ENCODE data around the gene ELL2.

The ELL2 gene

DNA sequence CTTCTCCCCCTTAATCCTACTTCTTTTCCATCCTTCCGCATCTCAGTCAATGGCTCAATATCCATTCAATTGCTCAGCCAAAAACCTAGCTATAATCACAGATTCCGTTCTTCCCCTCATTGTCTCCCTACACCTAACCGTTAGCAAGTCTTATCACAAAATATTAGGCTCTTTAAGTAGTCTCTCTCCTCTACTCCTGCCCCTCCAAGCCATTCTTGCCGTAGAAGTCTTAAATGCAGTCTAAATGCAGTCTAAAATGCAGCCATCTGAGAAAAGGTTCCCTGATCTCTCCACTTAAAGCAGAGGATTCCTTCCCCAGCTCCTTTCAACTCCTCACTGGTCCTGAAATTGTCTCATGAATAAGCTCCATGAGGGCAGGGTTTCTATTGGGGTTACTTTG lies 57.8 kb downstream of the ELL2 start:
- Histone ChIP-seq H3K9ac (no peak overlapping the region), H3K4me1 (no peaks in the 10 kb centered on the region), H3K27ac (no peak overlapping the region), H3K4me2 (no peak overlapping the region), H3K9me3 (no peaks in the 10 kb centered on the region), H4K20me1 (no peaks in the 10 kb centered on the region), H3K36me3 (no peaks in the 10 kb centered on the region), H3K27me3 (no peaks in the 10 kb centered on the region), H3K4me3 (no peak overlapping the region)
- no peak for TF ChIP-seq Cebpa-rat (IDR thresholded peaks at IDR 0.05)

- no peak overlapping the region for H3K9ac ChIP-seq
- no peaks in the 10 kb centered on the region for H3K9me3 ChIP-seq
- H3K4me1 ChIP-seq = no peaks in the 10 kb centered on the region
- no peaks in the 10 kb centered on the region for H3K36me3 ChIP-seq
- no peak overlapping the region for H3K4me3 ChIP-seq
- no peak overlapping the region for H3K4me2 ChIP-seq
- TF ChIP-seq Cebpa-rat (IDR thresholded peaks at IDR 0.05) = no peak
- H3K27me3 ChIP-seq = no peaks in the 10 kb centered on the region
- no peaks in the 10 kb centered on the region for H4K20me1 ChIP-seq
- H3K27ac ChIP-seq = no peak overlapping the region
These were observed 59.7 kb downstream of the ELL2 start for GRCh38 chr5:95901676-95902627.

DNA sequence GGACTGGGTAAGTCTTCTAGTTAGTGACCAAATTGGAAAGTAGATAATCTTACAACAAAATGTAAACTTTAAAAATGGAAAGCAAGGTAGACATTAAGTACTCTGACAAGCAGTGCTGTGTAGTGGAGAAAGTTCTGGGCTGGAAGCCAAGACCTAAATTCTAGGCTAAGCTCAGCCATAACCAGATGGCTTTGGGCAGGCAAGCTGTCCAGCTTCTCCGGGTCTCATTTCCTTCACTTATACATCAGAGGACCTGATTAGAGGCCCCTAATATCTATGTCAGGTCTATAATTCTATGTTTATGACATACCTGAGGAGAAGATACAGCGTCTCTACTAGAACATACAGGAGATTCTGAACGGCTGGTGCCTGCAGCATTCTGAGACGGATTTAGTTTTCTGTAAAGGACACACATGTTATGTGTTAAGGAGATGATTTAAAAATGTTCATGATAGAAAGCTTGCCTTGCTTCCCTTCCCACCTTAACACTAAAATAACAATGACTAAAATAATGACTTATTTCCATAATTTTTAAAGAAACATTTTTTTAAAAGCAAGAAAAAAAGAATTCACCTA lies 61.2 kb downstream of the ELL2 start:
- Histone ChIP-seq H3K9ac (no peak overlapping the region), H3K4me1 (no peaks in the 10 kb centered on the region), H3K36me3 (no peaks in the 10 kb centered on the region), H3K27ac (no peak overlapping the region), H3K4me3 (no peak overlapping the region), H3K9me3 (no peaks in the 10 kb centered on the region), H4K20me1 (no peaks in the 10 kb centered on the region), H3K27me3 (no peaks in the 10 kb centered on the region), H3K4me2 (no peak overlapping the region)
- no peak for TF ChIP-seq Cebpa-rat (IDR thresholded peaks at IDR 0.05)

DNA sequence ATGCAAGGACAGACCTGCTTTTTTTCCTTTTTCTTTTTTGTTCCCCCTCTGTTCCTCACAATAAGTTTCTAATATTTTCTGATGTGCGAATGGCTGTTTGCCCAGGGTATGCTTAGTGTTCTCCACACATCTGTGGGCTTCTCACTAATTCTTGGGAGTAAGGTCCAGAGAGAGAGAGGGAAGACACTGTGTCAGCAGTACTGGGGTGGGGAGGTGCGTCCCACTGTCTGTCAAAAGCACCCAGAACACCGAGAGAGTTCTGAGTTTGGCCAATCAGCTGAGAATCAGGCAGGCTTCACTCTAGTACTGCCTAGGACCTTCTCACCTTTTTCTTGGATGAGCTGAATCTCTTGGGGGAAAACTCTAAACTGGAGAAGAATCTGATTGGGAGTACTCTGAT lies 61.8 kb downstream of the ELL2 start:
- Histone ChIP-seq H3K9ac (no peak overlapping the region), H3K4me1 (no peaks in the 10 kb centered on the region), H3K9me3 (no peaks in the 10 kb centered on the region), H3K4me3 (no peak overlapping the region), H3K27me3 (no peaks in the 10 kb centered on the region), H3K36me3 (no peaks in the 10 kb centered on the region), H3K4me2 (no peak overlapping the region), H3K27ac (no peak overlapping the region), H4K20me1 (no peaks in the 10 kb centered on the region)
- TF ChIP-seq Cebpa-rat (IDR thresholded peaks at IDR 0.05) = no peak

DNA sequence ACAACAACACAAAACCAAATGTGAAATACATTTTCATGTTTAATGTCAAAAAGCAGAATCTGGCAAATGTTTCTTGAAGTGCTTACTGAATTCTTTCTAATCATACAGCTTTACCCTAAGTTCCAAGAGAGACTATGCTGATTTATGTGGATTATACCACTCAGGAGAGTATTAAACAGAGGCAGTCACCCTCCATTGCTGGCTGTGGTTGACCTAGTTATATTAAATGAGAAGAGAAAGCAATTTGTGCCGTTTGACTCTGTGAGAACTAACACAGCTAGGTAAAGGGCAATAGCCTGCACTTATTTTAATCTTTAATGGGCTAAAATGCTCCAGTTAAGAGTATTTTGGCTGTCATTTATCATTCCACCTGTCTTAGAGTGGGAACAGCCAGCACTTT lies 62.6 kb downstream of the ELL2 start:
- Histone ChIP-seq H3K4me3 (no peak overlapping the region), H3K36me3 (no peaks in the 10 kb centered on the region), H3K9me3 (no peaks in the 10 kb centered on the region), H3K27ac (no peak overlapping the region), H3K27me3 (no peaks in the 10 kb centered on the region), H3K9ac (no peak overlapping the region), H3K4me1 (no peaks in the 10 kb centered on the region), H4K20me1 (no peaks in the 10 kb centered on the region), H3K4me2 (no peak overlapping the region)
- no peak for TF ChIP-seq Cebpa-rat (IDR thresholded peaks at IDR 0.05)

DNA sequence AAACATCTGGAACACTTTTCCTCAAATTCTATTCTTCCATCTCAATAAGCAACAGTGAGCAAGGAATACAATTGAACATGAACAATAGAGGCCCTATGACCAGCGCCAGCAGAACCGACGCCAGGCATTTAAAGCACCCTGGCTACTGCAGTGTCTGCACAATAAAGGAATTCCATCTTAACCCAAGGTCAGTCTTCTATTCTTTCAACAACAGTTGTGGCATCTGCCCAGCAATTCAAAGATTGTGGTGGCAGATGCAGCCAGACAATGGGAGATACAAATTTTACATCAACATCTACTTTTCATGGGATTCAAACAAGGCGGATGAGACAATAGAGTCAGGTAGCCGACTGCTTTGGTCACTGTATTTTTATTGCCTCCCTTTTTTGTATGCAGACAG lies 65.9 kb downstream of the ELL2 start:
- H3K4me1 ChIP-seq = no peaks in the 10 kb centered on the region
- no peaks in the 10 kb centered on the region for H3K36me3 ChIP-seq
- no peak overlapping the region for H3K9ac ChIP-seq
- H3K27me3 ChIP-seq = no peaks in the 10 kb centered on the region
- TF ChIP-seq Cebpa-rat (IDR thresholded peaks at IDR 0.05) = no peak
- H3K4me3 ChIP-seq = no peak overlapping the region
- H3K27ac ChIP-seq = no peak overlapping the region
- no peaks in the 10 kb centered on the region for H3K9me3 ChIP-seq
- H4K20me1 ChIP-seq = no peaks in the 10 kb centered on the region
- no peak overlapping the region for H3K4me2 ChIP-seq

DNA sequence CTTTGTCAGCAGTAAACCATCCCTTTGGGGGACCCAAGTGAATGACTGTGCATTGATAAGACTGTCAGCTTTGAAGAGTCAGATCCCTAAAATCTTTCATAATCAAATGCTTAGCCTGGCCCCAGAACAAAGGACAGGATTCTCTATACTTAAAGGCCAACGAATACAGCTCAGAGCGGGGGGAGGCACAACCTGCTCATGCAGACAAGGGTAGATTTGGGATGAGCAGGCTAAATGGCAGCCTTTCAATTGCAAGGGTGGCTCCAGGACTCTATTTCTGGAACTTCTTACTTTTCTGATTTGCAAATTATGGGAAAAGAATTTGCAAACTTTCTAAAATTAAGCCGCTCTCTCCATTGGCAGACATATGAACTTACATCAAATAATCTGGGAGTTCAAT lies 66.4 kb downstream of the ELL2 start:
- Histone ChIP-seq H3K4me3 (no peak overlapping the region), H3K9me3 (no peaks in the 10 kb centered on the region), H3K4me2 (no peak overlapping the region), H3K36me3 (no peaks in the 10 kb centered on the region), H3K9ac (no peak overlapping the region), H3K4me1 (no peaks in the 10 kb centered on the region), H4K20me1 (no peaks in the 10 kb centered on the region), H3K27me3 (no peaks in the 10 kb centered on the region), H3K27ac (no peak overlapping the region)
- TF ChIP-seq Cebpa-rat (IDR thresholded peaks at IDR 0.05) = no peak

- H4K20me1 ChIP-seq = no peaks in the 10 kb centered on the region
- TF ChIP-seq Cebpa-rat (IDR thresholded peaks at IDR 0.05) = no peak
- no peaks in the 10 kb centered on the region for H3K9me3 ChIP-seq
- H3K4me1 ChIP-seq = no peaks in the 10 kb centered on the region
- H3K27me3 ChIP-seq = no peaks in the 10 kb centered on the region
- H3K9ac ChIP-seq = no peak overlapping the region
- no peak overlapping the region for H3K27ac ChIP-seq
- no peak overlapping the region for H3K4me3 ChIP-seq
- no peaks in the 10 kb centered on the region for H3K36me3 ChIP-seq
- H3K4me2 ChIP-seq = no peak overlapping the region
These were observed 68.8 kb downstream of the ELL2 start for GRCh38 chr5:95892784-95893354.

DNA sequence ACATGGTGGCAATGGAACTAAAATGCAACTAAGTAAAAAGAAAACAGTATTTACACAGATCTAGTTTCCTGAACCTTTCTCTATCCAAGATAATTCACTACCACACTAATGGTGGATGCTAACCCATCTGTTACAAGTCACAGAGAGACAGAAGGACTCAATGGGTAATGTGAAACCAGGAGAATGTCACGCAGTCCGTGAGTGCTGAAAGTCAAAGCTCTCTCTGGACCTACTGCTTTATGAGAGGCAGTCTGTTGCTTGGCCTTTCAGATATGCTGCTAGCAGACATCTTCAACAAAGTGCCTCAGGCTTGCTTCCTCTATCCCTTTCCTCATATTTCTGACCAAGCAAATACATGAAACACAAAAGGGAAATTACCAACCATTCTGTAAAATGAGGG lies 70.2 kb downstream of the ELL2 start:
- TF ChIP-seq Cebpa-rat (IDR thresholded peaks at IDR 0.05) = no peak
- H3K9me3 ChIP-seq = no peaks in the 10 kb centered on the region
- H3K9ac ChIP-seq = no peak overlapping the region
- H3K27ac ChIP-seq = no peak overlapping the region
- H3K4me1 ChIP-seq = no peaks in the 10 kb centered on the region
- H3K4me3 ChIP-seq = no peak overlapping the region
- no peak overlapping the region for H3K4me2 ChIP-seq
- no peaks in the 10 kb centered on the region for H3K36me3 ChIP-seq
- no peaks in the 10 kb centered on the region for H3K27me3 ChIP-seq
- H4K20me1 ChIP-seq = no peaks in the 10 kb centered on the region

DNA sequence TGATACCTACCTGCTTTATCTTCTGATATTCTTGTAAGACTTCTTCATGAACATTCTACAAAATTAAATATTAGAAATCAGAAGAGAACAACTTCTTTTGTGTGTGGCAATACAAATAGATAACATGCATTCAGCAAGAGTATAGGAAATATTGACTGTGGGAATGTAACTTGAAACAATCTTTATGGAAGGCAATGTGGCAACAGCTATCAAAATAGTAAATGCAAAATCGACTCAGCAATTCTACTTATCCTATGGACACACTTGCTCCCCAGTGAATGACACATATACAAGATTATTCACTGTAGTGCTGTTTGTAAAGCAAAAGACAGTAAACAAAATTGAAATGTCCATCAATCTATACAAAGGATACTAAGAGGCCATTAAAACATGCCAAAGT lies 72.6 kb downstream of the ELL2 start:
- Histone ChIP-seq H3K4me3 (no peak overlapping the region), H3K9me3 (no peaks in the 10 kb centered on the region), H3K27me3 (no peaks in the 10 kb centered on the region), H4K20me1 (no peaks in the 10 kb centered on the region), H3K4me1 (peaks cover 7% of the 10 kb centered on the region), H3K36me3 (no peaks in the 10 kb centered on the region), H3K4me2 (no peak overlapping the region), H3K27ac (no peak overlapping the region), H3K9ac (no peak overlapping the region)
- TF ChIP-seq Cebpa-rat (IDR thresholded peaks at IDR 0.05) = no peak

All from BLaER1 (cell line).